Keratinocyte (primary cell): Measurements from ENCODE around the gene LCOR.

Experiments
- CTCF ChIP-seq, 3 experiments: IDR thresholded peaks in 1 of 3; conservative IDR thresholded peaks in 1 of 3; optimal IDR thresholded peaks in 1 of 3; 2 replicates in 2 of 3; 3 replicates in 1 of 3; pipeline versions ENCODE3 to v1.5.1; 2011; ENCODE audit warnings: low read length in 3 of 3, mild to moderate bottlenecking in 3 of 3, moderate library complexity in 2 of 3, control low read depth in 1 of 3, inconsistent platforms in 1 of 3; ENCODE audit not compliant: insufficient read depth in 2 of 3; ENCODE audit errors: extremely low read depth in 1 of 3
- EZH2 ChIP-seq: IDR thresholded peaks from one replicate; pipeline ENCODE4 v1.6.1; 2012; ENCODE audit warnings: inconsistent platforms, mild to moderate bottlenecking, low read length, moderate library complexity

DNA sequence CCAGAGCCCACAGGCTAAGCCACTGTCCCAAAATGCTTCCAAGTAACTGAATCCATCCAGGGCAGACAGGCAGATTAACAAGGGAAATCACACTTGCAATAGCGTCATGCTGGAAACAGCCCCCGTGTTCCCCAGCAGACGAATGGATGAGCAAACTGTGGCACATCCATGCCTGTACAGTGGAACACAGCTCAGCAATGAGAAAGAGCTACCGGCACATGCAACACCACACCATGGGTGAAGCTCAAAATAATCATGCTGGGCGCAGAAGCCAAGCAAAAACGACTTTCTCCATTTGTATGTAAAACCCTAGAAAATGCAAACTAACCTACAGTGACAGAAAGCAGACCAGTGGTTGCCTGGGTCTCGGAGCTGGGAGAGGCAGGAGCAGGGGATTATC, 200.5 kb downstream of the LCOR start:
- TF ChIP-seq CTCF (optimal IDR thresholded peaks at IDR 0.05 in 1 of 3, IDR thresholded peaks at IDR 0.05 in 1 of 3, conservative IDR thresholded peaks at IDR 0.05 in 1 of 3; ENCODE audit: extremely low read depth in 1 of 3, insufficient read depth in 2 of 3, low read length in 3 of 3) (no peak), EZH2 (no peak)
